SK-N-MC (cell line): ENCODE data around the gene ARRB2.

ENCODE experiments used
- EZH2 ChIP-seq: fragments of 200-600 bp; sonication (generic); IDR thresholded peaks from one replicate; pipeline ENCODE4 v1.6.1; 2017; ENCODE audit warnings: antibody characterized with exemption
- FOXP2 ChIP-seq: optimal IDR thresholded peaks from 2 replicates; pipeline ENCODE3; 2011; ENCODE audit warnings: mild to moderate bottlenecking, moderate library complexity; ENCODE audit not compliant: insufficient read depth; ENCODE audit errors: extremely low read length, control extremely low read depth
- POLR2AphosphoS5 ChIP-seq: IDR thresholded peaks from 2 replicates; pipeline ENCODE4 v1.6.1; 2012; ENCODE audit warnings: mild to moderate bottlenecking, low read depth, low read length, borderline replicate concordance

GRCh38 chr17:4738136-4739121 lies 28.0 kb downstream of the ARRB2 start:
- peak; percentile 61 for TF ChIP-seq EZH2
- TF ChIP-seq POLR2AphosphoS5 = no peak
- TF ChIP-seq FOXP2 = no peak
